Measurements from ENCODE around the gene COMMD6. TPM values are rescaled to one million over a fixed set of nuclear protein-coding genes. Genes with fewer than 3 reads are reported as not detected.

The COMMD6 gene
- 119 to 155 TPM (median 152 TPM) in 5 replicates for total RNA-seq (2022; extraction: Qiagen RNA extraction)

GRCh38 chr13:75537401-75538365 is at the start of gene COMMD6:
Gene COMMD6 (minus strand): TSS chr13:75537841. CDS start chr13:75537805, 36 bp downstream.

GRCh38 chr13:75549262-75550158 is 11.9 kb upstream of the COMMD6 start, which contains the start of gene UCHL3:
Gene UCHL3 (plus strand): TSS chr13:75549791. CDS start chr13:75549821, 30 bp downstream.

GRCh38 chr13:75482070-75482819 is 55.4 kb downstream of the COMMD6 start, which contains the start of gene TBC1D4:
Gene TBC1D4 (minus strand): TSS chr13:75482169. CDS start chr13:75481767, 402 bp downstream.

Other genes with a start within 250 kb of the COMMD6 start
- 13.2 to 17.6 TPM (median 16.2 TPM) in 5 replicates for gene TBC1D4, start 55.7 kb downstream of the COMMD6 start, total RNA-seq (2022; extraction: Qiagen RNA extraction)
- gene UCHL3, start 11.9 kb upstream of the COMMD6 start, total RNA-seq (2022; extraction: Qiagen RNA extraction), result 46.6 to 55.4 TPM (median 48.0 TPM) in 5 replicates
- 33.8 to 45.5 TPM (median 38.8 TPM) in 5 replicates for gene LMO7, start 98.5 kb upstream of the COMMD6 start, total RNA-seq (2022; extraction: Qiagen RNA extraction)